NCI-H524 treated with DMSO at 0.1 percent for 48 hours (cell line): ENCODE measurements around the gene ASTL.

Experiments used
- DNase-seq: peaks from one replicate; lab custom pipeline; 2025; lab: John Stamatoyannopoulos, UW

The ASTL gene

GRCh38 chr2:96159084-96159830, 21.0 kb upstream of the ASTL start:
- DNase-seq = no peak

- no peak for DNase-seq
Observed at GRCh38 chr2:96158554-96158940, 20.2 kb upstream of the ASTL start.

GRCh38 chr2:96157649-96158553, 19.6 kb upstream of the ASTL start:
- DNase-seq = no peak

DNA sequence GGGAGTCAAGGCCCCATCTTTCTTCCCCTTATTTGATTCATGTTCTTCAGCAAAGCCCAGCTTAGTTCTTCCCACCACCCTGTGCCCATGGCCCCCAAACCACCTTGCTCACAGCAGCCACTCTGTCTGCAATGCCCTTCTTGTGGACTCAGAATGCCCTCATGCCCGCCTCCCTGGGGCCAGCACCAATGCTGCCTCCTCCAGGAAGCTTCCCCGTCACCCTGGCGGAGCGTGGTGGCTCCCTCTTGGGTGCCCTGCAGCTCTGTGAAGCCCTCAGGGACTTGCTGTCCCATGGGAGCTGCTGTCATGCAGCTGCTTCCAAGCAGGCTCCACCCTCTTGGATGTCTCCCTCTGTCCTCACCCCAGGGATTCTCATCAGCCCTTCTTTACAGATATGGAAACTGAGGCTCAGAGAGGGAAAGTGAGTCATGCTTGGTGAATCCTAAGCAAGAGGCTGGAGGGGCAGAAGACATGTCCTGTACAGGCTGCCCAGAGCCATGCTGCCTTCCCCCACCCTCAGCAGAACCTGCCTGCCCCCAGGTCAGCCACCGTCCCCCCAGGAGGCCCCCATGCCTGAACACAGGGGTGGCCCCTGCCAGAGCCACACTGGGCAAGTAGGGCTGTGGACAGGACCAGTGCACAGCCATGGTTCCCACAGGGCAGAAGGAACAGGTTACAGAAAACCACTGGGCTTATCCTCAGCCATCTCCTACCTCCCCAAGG, 18.8 kb upstream of the ASTL start:
- no peak for DNase-seq

- DNase-seq = no peak
Observed at GRCh38 chr2:96156011-96156820, 17.9 kb upstream of the ASTL start.

- DNase-seq = no peak
Observed at GRCh38 chr2:96154506-96155380, 16.4 kb upstream of the ASTL start.

DNA sequence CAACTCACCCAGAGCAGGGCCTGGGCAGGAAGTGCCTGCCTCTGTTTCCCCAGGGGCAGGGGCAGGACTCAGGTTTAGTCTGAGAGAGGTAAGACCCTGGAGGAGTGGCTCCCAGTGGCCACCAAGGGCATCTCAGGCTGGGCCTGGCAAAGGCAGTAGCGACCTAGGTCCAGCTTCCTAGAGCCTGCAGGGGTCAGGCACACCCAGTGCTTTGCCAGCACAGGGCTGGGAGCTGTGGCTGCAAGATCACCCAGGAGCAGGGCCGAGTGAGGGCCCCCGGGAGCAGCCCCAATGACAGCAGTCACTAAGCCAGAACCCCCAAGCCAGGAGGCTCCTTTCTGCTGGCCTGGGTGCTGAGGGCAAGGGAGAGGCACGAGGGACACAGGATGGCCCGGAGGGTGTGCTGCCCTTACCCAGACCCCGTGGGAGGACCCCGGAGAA, 15.7 kb upstream of the ASTL start:
- DNase-seq = no peak

DNA sequence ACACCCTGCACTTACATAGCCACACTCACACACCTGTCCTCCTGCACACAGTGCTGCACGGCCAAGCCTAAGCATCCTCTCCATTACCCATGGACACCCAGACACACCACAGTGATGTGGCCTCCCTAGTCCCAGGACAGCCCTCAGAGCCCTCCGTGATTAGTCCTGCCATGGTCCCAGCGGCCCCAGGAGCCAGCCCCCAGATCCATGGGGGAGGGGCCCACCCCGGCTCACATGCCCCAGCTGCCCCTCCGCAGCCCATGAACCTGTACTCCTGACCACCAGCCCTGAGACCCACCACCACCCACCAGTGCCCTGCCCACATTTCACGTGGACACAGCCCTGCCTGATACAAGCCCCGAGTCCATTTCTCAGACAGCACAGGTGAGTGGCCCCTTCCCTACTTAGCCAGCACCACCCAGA, 15.0 kb upstream of the ASTL start:
- no peak for DNase-seq

GRCh38 chr2:96152304-96153161, 14.2 kb upstream of the ASTL start:
- DNase-seq = no peak

DNA sequence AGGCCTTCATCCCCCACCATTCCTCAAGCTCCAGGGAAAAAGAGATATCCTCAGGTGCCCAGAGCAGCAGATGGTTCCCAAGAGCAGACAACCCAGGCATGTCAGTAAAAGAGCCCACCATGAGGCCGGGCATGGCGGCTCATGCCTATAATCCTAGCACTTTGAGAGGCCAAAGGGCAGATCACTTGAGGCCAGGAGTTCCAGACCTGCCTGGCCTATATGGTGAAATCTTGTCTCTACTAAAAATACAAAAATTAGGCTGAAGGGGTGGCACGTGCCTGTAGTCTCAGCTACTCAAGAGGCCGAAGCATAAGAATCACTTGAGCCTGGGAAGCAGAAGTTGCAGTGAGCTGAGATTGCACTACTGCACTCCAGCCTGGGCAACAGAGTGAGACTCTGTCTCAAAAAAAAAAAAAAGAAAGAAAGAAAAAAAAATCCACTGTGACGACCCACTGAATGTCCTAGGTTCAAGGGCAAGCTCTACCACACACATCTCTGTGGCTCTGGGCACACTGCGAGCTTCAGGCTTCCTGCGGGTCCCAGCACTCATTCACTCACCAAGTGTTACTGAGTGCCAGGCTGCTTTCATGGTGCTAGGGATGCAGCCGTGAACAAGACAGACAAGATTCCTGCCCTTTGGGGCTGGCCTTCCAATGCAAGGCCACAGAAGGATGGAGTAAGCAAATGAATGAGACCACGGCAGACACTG, 13.4 kb upstream of the ASTL start:
- DNase-seq = no peak

GRCh38 chr2:96150791-96151594, 12.7 kb upstream of the ASTL start:
- no peak for DNase-seq

DNA sequence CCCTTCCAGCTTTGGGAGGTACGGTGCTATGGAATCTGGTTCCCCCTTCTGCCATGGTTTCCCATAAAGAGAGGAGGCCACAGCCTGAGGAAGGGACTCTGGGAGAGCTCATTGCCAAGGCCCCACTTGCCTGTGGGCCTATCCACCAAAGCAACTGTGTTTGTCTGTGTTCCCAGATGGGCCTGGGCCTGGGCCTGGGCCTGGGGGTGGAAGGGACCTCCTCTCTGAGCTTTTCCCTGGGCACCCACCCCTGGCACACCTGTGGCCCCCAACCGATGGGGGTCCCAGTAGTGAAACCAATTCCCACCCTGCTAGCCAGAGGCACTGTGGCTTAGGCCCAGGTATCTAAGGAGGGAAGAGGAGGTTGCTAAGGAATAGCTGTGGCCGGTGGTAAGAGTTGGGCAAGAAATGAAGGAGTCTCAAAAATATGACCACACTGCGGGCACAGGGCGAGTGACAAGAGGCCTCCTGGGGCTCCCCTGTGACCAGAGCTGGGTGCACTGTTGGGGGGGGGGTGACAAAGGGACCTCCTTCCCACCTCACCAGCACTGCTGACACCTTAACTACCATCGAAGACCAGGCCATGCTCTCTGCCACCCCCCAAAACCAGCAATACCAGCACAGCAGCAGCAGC, 11.8 kb upstream of the ASTL start:
- DNase-seq = no peak

DNA sequence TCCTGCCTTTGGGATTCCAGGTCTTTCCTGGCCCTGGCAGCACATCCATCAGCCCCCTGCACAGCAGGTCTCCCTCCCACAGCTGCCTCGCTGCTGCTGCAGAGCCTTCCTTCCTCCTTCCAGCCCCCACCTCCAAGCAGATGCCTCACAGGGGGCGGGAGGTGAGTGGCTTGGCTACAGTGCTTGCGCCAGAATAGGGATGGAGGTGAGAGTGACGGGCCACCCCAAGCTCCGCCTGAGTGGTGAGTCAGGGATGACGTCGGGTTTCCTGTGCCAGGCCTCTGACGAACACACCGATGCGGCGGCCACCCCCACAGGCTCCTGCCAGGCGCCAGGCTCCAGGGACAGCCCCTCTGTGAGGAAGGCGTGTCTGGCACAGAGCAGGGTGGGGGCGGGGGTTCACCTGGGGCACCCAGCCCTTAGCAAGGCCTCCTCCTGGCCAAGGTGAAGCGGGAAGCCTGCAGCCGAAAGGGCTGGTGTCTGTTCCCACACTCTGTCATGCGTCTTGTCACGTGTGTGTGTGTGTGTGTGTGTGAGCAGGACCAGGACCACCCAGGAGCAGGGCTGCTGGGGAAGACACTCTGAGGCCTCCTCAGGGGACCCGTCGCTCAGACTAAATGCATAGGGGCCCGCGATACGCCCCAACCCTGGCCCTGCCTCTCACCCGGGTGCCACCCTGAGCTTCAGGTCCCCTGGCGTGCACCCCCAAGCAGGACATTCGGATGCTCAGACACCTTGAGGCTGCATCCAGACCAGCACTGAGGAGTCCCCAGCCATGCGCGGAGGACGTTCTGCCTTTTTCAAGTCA, 10.3 kb upstream of the ASTL start:
- DNase-seq = no peak

- peak; percentile 42 for DNase-seq
Observed at GRCh38 chr2:96147593-96148201, 9.4 kb upstream of the ASTL start.

DNA sequence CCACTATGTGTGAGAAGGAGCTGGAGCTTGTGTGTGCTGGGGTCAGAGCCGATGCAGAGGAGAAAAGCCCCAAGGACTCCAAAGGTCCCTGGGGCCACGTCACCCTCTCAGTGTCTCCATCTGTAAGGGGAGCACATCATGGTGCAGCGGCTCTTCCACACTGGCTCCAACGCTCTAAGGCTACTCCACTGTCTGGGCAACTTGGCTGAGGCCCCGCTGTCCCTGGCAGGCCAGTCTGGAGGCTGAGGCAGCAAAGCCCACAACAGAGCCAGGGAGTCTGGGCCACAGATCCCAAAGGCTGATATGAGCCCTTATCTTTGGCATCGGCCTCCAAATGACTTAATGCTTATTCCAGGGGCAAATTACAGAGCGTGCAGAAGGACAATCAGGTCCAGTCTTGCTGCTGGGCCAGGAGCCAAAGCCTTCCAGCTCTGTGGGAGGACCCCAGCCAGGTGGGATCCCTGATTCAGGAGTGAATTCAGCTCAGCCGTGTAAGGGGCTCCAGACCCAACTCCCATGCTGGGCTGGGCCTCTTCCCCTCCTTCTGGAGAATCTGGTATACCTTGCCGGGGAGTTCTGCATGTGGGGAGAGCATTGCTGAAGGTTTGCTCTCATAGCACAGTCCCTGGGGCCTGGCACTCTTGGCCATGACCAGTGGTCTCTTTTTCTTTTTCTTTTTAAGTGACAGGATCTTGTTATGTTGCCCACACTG, 8.7 kb upstream of the ASTL start:
- DNase-seq = no peak
